Liver (tissue), 9 donors: Measurements from ENCODE around the gene MIER3. TPM values are rescaled to one million over a fixed set of nuclear protein-coding genes. Genes with fewer than 3 reads are reported as not detected.
"Not testable (repeated sequence)": the region's sequence is repeated elsewhere in the genome, so short reads cannot be mapped to it uniquely, and the experiment has no call there.

ENCODE experiments used
- DNase-seq: peaks from one replicate; pipeline ENCODE4 v3.0.0-alpha.2; 2017; ENCODE audit warnings: low spot score
- H3K27ac ChIP-seq, 2 donors: one replicate each; pipeline ENCODE4 v1.7.0; 2013; ENCODE audit warnings: inconsistent platforms in 2 of 2, low read length in 2 of 2, control low read depth in 1 of 2, low read depth in 1 of 2, mild to moderate bottlenecking in 1 of 2
- H3K27me3 ChIP-seq, 4 donors: one replicate each; pipeline versions ENCODE4 v1.6.1 to v1.7.0; 2013; ENCODE audit warnings: low read length in 3 of 4, inconsistent platforms in 1 of 4, mild to moderate bottlenecking in 1 of 4, moderate library complexity in 1 of 4; ENCODE audit not compliant: control insufficient read depth in 4 of 4, insufficient read depth in 4 of 4
- H3K36me3 ChIP-seq, 4 donors: one replicate each; pipeline versions ENCODE4 v1.6.1 to v1.7.0; 2013; ENCODE audit warnings: low read length in 3 of 4, mild to moderate bottlenecking in 3 of 4, low read depth in 1 of 4, moderate library complexity in 1 of 4; ENCODE audit not compliant: control insufficient read depth in 4 of 4, insufficient read depth in 3 of 4
- H3K4me1 ChIP-seq, 4 donors: one replicate each; pipeline versions ENCODE4 v1.6.1 to v1.7.0; 2013; ENCODE audit warnings: low read length in 3 of 4, mild to moderate bottlenecking in 3 of 4, moderate library complexity in 1 of 4; ENCODE audit not compliant: control insufficient read depth in 4 of 4, insufficient read depth in 4 of 4
- H3K4me3 ChIP-seq, 3 donors: one replicate each; pipeline versions ENCODE4 v1.6.1 to v1.7.0; 2013; ENCODE audit warnings: low read length in 3 of 3, control low read depth in 1 of 3, low read depth in 1 of 3, mild to moderate bottlenecking in 1 of 3
- H3K9ac ChIP-seq, 2 donors: one replicate each; pipeline ENCODE4 v1.7.0; 2013; ENCODE audit warnings: low read length in 2 of 2, mild to moderate bottlenecking in 2 of 2, moderate library complexity in 2 of 2, control low read depth in 1 of 2, low read depth in 1 of 2
- H3K9me3 ChIP-seq, 4 donors: one replicate each; pipeline versions ENCODE4 v1.6.1 to v1.7.0; 2013; ENCODE audit warnings: low read length in 3 of 4; ENCODE audit not compliant: control insufficient read depth in 4 of 4
- HNF4A ChIP-seq, 2 donors: conservative IDR thresholded peaks; 2 replicates each; pipeline ENCODE4 v1.6.1; 2016; ENCODE audit warnings: antibody characterized with exemption in 2 of 2, mild to moderate bottlenecking in 2 of 2
- HNF4G ChIP-seq: IDR thresholded peaks from 2 replicates; pipeline ENCODE4 v1.6.1; 2016; ENCODE audit warnings: antibody characterized with exemption
- JUND ChIP-seq, 2 donors: IDR thresholded peaks; 2 replicates each; pipeline ENCODE4 v1.6.1; 2016; ENCODE audit warnings: antibody characterized with exemption in 2 of 2
- RAD21 ChIP-seq, 2 donors: IDR thresholded peaks; 2 replicates each; pipeline ENCODE4 v1.6.1; 2016; ENCODE audit warnings: antibody characterized with exemption in 2 of 2, mild to moderate bottlenecking in 2 of 2
- RXRA ChIP-seq, 2 donors: IDR thresholded peaks; 2 replicates each; pipeline ENCODE4 v1.6.1; 2017 to 2018; ENCODE audit warnings: antibody characterized with exemption in 2 of 2, mild to moderate bottlenecking in 1 of 2
- SP1 ChIP-seq: IDR thresholded peaks from 2 replicates; pipeline ENCODE4 v1.6.1; 2018; ENCODE audit warnings: antibody characterized with exemption, mild to moderate bottlenecking
- TAF1 ChIP-seq: conservative IDR thresholded peaks from 2 replicates; pipeline ENCODE4 v1.6.1; 2016; ENCODE audit warnings: antibody characterized with exemption, mild to moderate bottlenecking
- YY1 ChIP-seq: IDR thresholded peaks from 2 replicates; pipeline ENCODE4 v1.6.1; 2016; ENCODE audit warnings: antibody characterized with exemption, mild to moderate bottlenecking
- WGBS: extraction: QIAGEN DNeasy Blood & Tissue Kit; methylation state at CpG from one replicate; pipeline ENCODE4 v1.1.7; 2013; 5-methylcytosine and 5-hydroxymethylcytosine counted together
- polyA plus RNA-seq, 2 donors: library from polyadenylated mRNA; stranded (reverse) in 1 of 2; unstranded in 1 of 2; fragments of 200-250 nt in 1 of 2; fragments of >200 nt in 1 of 2; fragmentation: Nextera tagmentation in 1 of 2; extraction: Ambion mirVana in 1 of 2; gene quantifications; one replicate each; pipeline versions ENCODE4 v1.2.1 to v1.2.3, GENCODE V29; 2013 to 2015
- total RNA-seq, 2 donors: library from RNA; depleted of rRNA; stranded (reverse); fragments of >200 nt; gene quantifications; one replicate each; pipeline ENCODE4 v1.2.3, GENCODE V29; 2014
- TF ChIP-seq, protein P1 (sequence below): IDR thresholded peaks from 2 replicates; pipeline ENCODE4 v1.6.1; 2016; ENCODE audit warnings: antibody characterized with exemption
- TF ChIP-seq, protein P2 (sequence below): IDR thresholded peaks from 2 replicates; pipeline ENCODE4 v1.6.1; 2016; ENCODE audit warnings: antibody characterized with exemption, mild to moderate bottlenecking
- TF ChIP-seq, protein P3 (sequence below): IDR thresholded peaks from 2 replicates; pipeline ENCODE4 v1.6.1; 2016; ENCODE audit warnings: antibody characterized with exemption
- TF ChIP-seq, protein P4 (sequence below): IDR thresholded peaks from 2 replicates; pipeline ENCODE4 v1.6.1; 2016; ENCODE audit warnings: antibody characterized with exemption
- donor health status: healthy.
- donor health status: healthy.
- donor health status: healthy.
- donor health status: healthy.
- donor health status: healthy.

The MIER3 gene
- total and polyA plus RNA-seq, 4 donors: 4.1 to 15.5 (median 8.1) TPM

DNA sequence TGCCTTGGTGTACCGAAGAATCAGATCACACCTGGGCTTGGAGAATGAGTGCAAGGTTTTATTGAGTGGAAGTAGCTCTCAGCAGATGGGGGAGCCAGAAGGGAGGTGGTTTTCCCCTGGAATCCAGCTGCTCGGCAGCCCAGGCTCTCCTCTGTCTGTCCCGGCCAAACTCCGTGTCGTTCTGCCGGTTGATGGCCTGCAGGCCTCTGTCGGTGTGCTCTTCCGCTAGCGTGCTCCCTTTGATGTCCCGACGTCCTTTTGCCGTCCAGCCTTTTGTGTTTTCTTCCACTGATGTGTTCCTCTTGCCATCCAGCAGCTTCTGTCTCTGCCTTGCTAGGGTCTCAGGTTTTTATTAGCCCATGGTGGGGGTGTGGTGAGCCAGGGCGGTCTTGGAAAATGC lies 28.0 kb upstream of the MIER3 start:
- TF ChIP-seq HNF4G: no peak
- TF ChIP-seq, protein P1, sequence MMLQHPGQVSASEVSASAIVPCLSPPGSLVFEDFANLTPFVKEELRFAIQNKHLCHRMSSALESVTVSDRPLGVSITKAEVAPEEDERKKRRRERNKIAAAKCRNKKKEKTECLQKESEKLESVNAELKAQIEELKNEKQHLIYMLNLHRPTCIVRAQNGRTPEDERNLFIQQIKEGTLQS: no peak
- no peak for TF ChIP-seq SP1
- no peak for TF ChIP-seq RAD21 (IDR thresholded peaks at IDR 0.05)
- TF ChIP-seq, protein P2, sequence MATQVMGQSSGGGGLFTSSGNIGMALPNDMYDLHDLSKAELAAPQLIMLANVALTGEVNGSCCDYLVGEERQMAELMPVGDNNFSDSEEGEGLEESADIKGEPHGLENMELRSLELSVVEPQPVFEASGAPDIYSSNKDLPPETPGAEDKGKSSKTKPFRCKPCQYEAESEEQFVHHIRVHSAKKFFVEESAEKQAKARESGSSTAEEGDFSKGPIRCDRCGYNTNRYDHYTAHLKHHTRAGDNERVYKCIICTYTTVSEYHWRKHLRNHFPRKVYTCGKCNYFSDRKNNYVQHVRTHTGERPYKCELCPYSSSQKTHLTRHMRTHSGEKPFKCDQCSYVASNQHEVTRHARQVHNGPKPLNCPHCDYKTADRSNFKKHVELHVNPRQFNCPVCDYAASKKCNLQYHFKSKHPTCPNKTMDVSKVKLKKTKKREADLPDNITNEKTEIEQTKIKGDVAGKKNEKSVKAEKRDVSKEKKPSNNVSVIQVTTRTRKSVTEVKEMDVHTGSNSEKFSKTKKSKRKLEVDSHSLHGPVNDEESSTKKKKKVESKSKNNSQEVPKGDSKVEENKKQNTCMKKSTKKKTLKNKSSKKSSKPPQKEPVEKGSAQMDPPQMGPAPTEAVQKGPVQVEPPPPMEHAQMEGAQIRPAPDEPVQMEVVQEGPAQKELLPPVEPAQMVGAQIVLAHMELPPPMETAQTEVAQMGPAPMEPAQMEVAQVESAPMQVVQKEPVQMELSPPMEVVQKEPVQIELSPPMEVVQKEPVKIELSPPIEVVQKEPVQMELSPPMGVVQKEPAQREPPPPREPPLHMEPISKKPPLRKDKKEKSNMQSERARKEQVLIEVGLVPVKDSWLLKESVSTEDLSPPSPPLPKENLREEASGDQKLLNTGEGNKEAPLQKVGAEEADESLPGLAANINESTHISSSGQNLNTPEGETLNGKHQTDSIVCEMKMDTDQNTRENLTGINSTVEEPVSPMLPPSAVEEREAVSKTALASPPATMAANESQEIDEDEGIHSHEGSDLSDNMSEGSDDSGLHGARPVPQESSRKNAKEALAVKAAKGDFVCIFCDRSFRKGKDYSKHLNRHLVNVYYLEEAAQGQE: no peak
- TF ChIP-seq, protein P3, sequence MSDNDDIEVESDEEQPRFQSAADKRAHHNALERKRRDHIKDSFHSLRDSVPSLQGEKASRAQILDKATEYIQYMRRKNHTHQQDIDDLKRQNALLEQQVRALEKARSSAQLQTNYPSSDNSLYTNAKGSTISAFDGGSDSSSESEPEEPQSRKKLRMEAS: no peak
- no peaks in the 10 kb centered on the region for H3K4me1 ChIP-seq
- no peak overlapping the region for H3K4me3 ChIP-seq
- H3K9me3 ChIP-seq: no peaks in the 10 kb centered on the region
- H3K9ac ChIP-seq: no peak overlapping the region
- no peaks in the 10 kb centered on the region for H3K36me3 ChIP-seq
- no peaks in the 10 kb centered on the region for H3K27me3 ChIP-seq
- 86% methylated on average over 13 of the region's 13 CpGs for WGBS
- DNase-seq: no peak
- no peak overlapping the region for H3K27ac ChIP-seq

DNA sequence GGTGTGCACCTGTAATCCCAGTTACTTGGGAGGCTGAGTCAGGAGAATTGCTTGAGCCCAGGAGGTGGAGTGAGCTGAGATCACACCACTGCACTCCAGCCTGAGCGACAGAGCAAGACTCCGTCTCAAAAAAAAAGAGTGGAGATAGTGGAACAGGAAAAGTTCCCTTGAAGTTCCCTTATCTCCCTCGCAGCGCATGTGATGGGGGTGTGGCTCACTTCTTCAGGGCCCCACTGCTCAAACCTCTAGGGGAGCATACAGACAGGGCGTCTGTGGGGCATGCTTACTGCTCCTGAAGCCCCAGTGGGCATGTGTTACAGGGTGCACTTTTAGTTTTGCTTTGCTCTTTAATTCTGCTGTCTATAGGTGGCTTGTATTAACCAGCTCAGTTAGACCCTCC lies 27.6 kb upstream of the MIER3 start:
- H3K9ac ChIP-seq, DNase-seq, H3K4me1 ChIP-seq, H3K36me3 ChIP-seq, H3K4me3 ChIP-seq, H3K27me3 ChIP-seq, H3K27ac ChIP-seq, H3K9me3 ChIP-seq: not testable (repeated sequence)
- 82% methylated on average over 5 of the region's 5 CpGs for WGBS

DNA sequence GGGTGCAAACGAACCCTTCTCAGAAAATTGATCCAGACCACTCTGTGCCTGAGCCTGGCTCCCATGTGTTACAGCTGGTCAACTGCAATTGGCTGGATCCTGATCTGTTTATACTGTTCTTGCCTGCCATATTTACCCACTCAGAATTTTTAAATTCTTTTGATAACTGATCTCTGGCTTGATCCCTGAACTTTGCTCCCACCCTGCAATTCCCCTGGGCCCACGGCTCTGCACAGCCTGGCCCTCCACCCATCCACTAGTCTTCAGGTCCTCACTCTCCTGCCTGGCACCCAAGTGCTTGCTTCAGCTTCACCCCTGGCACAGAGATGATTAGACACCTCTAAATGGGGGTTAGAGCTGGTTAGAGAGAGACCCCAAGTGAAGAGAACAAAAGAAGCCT lies 25.9 kb upstream of the MIER3 start:
- TF ChIP-seq TAF1 (no peak), JUND (IDR thresholded peaks at IDR 0.05) (no peak), YY1 (no peak), RXRA (IDR thresholded peaks at IDR 0.05) (no peak), HNF4A (conservative IDR thresholded peaks at IDR 0.05) (no peak)
- TF ChIP-seq, protein P4, sequence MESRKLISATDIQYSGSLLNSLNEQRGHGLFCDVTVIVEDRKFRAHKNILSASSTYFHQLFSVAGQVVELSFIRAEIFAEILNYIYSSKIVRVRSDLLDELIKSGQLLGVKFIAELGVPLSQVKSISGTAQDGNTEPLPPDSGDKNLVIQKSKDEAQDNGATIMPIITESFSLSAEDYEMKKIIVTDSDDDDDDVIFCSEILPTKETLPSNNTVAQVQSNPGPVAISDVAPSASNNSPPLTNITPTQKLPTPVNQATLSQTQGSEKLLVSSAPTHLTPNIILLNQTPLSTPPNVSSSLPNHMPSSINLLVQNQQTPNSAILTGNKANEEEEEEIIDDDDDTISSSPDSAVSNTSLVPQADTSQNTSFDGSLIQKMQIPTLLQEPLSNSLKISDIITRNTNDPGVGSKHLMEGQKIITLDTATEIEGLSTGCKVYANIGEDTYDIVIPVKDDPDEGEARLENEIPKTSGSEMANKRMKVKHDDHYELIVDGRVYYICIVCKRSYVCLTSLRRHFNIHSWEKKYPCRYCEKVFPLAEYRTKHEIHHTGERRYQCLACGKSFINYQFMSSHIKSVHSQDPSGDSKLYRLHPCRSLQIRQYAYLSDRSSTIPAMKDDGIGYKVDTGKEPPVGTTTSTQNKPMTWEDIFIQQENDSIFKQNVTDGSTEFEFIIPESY: no peak
- Histone ChIP-seq H3K9me3 (no peaks in the 10 kb centered on the region), H3K27me3 (no peaks in the 10 kb centered on the region)

More for the DNA sequence above, 25.9 kb upstream of the MIER3 start:
- Histone ChIP-seq H3K9ac (no peak overlapping the region), H3K4me1 (no peaks in the 10 kb centered on the region), H3K4me3 (no peak overlapping the region), H3K36me3 (no peaks in the 10 kb centered on the region), H3K27ac (no peak overlapping the region)
- WGBS: 31% methylated on average over 2 of the region's 2 CpGs
- DNase-seq: no peak
